DND-41 (cell line): ENCODE measurements around the gene CORT.

Experiments
- ATAC-seq: fragments of 200-7000 bp; cut with Tn5 transposase; 3 replicates; pipeline ENCODE4 v1.9.1; 2021; ENCODE audit warnings: low read depth; ENCODE audit not compliant: insufficient read depth
- DNase-seq: peaks from one replicate; pipeline ENCODE4 v3.0.0-alpha.2; 2020
- H2AFZ ChIP-seq: 2 replicates; pipeline ENCODE4 v1.6.0; 2012; ENCODE audit warnings: low read depth, low read length
- H3K27ac ChIP-seq: 2 replicates; pipeline ENCODE4 v1.5.1; 2012; ENCODE audit warnings: low read length, inconsistent platforms
- H3K27me3 ChIP-seq: fragments of 200-600 bp; sonication (generic); 2 replicates; pipeline ENCODE4 v1.6.0; 2012; ENCODE audit warnings: low read length, mild to moderate bottlenecking, inconsistent platforms; ENCODE audit not compliant: insufficient read depth, poor library complexity
- H3K36me3 ChIP-seq: 2 replicates; pipeline ENCODE4 v1.5.1; 2012; ENCODE audit warnings: low read length, inconsistent platforms; ENCODE audit not compliant: insufficient read depth
- H3K4me1 ChIP-seq: 2 replicates; pipeline ENCODE4 v1.5.1; 2012; ENCODE audit warnings: mild to moderate bottlenecking, low read length; ENCODE audit not compliant: insufficient read depth
- H3K4me2 ChIP-seq: 2 replicates; pipeline ENCODE4 v1.6.0; 2012; ENCODE audit warnings: mild to moderate bottlenecking, moderate library complexity, low read length, inconsistent platforms; ENCODE audit not compliant: insufficient read depth
- H3K4me3 ChIP-seq, 2 experiments: fragments of 200-600 bp in 1 of 2; shearing (Covaris generic) in 1 of 2; 2 replicates each; pipeline ENCODE4 v1.5.1; 2012 to 2016; ENCODE audit warnings: inconsistent platforms in 2 of 2, low read length in 2 of 2, mild to moderate bottlenecking in 2 of 2, low read depth in 1 of 2, moderate library complexity in 1 of 2
- H3K79me2 ChIP-seq: 2 replicates; pipeline ENCODE4 v1.6.0; 2012; ENCODE audit warnings: low read length, inconsistent platforms; ENCODE audit not compliant: insufficient read depth
- H3K9ac ChIP-seq: 2 replicates; pipeline ENCODE4 v1.6.0; 2012; ENCODE audit warnings: low read depth, mild to moderate bottlenecking, inconsistent platforms, low read length, moderate library complexity
- H3K9me3 ChIP-seq: 2 replicates; pipeline ENCODE4 v1.5.1; 2012; ENCODE audit warnings: low read length, moderate library complexity, mild to moderate bottlenecking, inconsistent platforms; ENCODE audit not compliant: insufficient read depth, severe bottlenecking
- H4K20me1 ChIP-seq: 2 replicates; pipeline ENCODE4 v1.6.0; 2012; ENCODE audit warnings: low read length; ENCODE audit not compliant: insufficient read depth
- EZH2 ChIP-seq: IDR thresholded peaks from 3 replicates; pipeline ENCODE4 v1.6.1; 2012; ENCODE audit warnings: borderline replicate concordance, low read depth, mild to moderate bottlenecking, moderate library complexity, low read length, inconsistent platforms; ENCODE audit not compliant: severe bottlenecking
- TF ChIP-seq, protein P1 (sequence below): IDR thresholded peaks from 2 replicates; pipeline ENCODE4 v1.5.1; 2012; ENCODE audit warnings: borderline replicate concordance, low read length, moderate library complexity, mild to moderate bottlenecking; ENCODE audit not compliant: poor library complexity, severe bottlenecking; ENCODE audit errors: extremely low read depth

CORT gene

GRCh38 chr1:10495475-10495817 is 45.6 kb downstream of the CORT start:
- peak overlapping the region; percentile 57 for H3K9ac ChIP-seq
- H3K27ac ChIP-seq = peak overlapping the region; percentile 79
- H3K4me3 ChIP-seq = peak overlapping the region; percentile 16 to 59; a peak in 3 of 4 replicates
- no peaks in the 10 kb centered on the region for H3K9me3 ChIP-seq
- no peak for DNase-seq
- peaks cover 18% of the 10 kb centered on the region for H3K36me3 ChIP-seq
- H2AFZ ChIP-seq = peak overlapping the region; percentile 86
- ATAC-seq = no peak; the same call in 1 of the 3 replicates
- peaks cover 5% of the 10 kb centered on the region; the same call in 1 of the 2 replicates for H4K20me1 ChIP-seq
- peaks cover 27% of the 10 kb centered on the region for H3K4me1 ChIP-seq
- H3K79me2 ChIP-seq = peaks cover 72% of the 10 kb centered on the region
- H3K4me2 ChIP-seq = peak overlapping the region; percentile 91
- TF ChIP-seq, protein P1, sequence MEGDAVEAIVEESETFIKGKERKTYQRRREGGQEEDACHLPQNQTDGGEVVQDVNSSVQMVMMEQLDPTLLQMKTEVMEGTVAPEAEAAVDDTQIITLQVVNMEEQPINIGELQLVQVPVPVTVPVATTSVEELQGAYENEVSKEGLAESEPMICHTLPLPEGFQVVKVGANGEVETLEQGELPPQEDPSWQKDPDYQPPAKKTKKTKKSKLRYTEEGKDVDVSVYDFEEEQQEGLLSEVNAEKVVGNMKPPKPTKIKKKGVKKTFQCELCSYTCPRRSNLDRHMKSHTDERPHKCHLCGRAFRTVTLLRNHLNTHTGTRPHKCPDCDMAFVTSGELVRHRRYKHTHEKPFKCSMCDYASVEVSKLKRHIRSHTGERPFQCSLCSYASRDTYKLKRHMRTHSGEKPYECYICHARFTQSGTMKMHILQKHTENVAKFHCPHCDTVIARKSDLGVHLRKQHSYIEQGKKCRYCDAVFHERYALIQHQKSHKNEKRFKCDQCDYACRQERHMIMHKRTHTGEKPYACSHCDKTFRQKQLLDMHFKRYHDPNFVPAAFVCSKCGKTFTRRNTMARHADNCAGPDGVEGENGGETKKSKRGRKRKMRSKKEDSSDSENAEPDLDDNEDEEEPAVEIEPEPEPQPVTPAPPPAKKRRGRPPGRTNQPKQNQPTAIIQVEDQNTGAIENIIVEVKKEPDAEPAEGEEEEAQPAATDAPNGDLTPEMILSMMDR = no peak
- no peak for TF ChIP-seq EZH2
- no peaks in the 10 kb centered on the region for H3K27me3 ChIP-seq

GRCh38 chr1:10495952-10496351 is 46.1 kb downstream of the CORT start:
- no peak overlapping the region for H3K4me3 ChIP-seq
- no peaks in the 10 kb centered on the region for H3K9me3 ChIP-seq
- peaks cover 70% of the 10 kb centered on the region for H3K79me2 ChIP-seq
- peak overlapping the region; percentile 79 for H3K27ac ChIP-seq
- H3K27me3 ChIP-seq = no peaks in the 10 kb centered on the region
- no peak overlapping the region for H2AFZ ChIP-seq
- TF ChIP-seq, protein P1 = no peak
- no peak for TF ChIP-seq EZH2
- no peak for DNase-seq
- H3K36me3 ChIP-seq = peaks cover 18% of the 10 kb centered on the region
- H3K4me1 ChIP-seq = peaks cover 27% of the 10 kb centered on the region
- peaks cover 5% of the 10 kb centered on the region; the same call in 1 of the 2 replicates for H4K20me1 ChIP-seq
- peak overlapping the region; percentile 57 for H3K9ac ChIP-seq
- H3K4me2 ChIP-seq = peak overlapping the region; percentile 91
- no peak for ATAC-seq

- Histone ChIP-seq H3K9ac (no peak overlapping the region), H3K27me3 (no peaks in the 10 kb centered on the region), H3K79me2 (peaks cover 66% of the 10 kb centered on the region), H3K9me3 (no peaks in the 10 kb centered on the region), H4K20me1 (peaks cover 5% of the 10 kb centered on the region; the same call in 1 of the 2 replicates), H3K4me1 (peaks cover 27% of the 10 kb centered on the region), H3K4me3 (no peak overlapping the region), H3K36me3 (peaks cover 18% of the 10 kb centered on the region), H3K27ac (no peak overlapping the region), H3K4me2 (no peak overlapping the region), H2AFZ (no peak overlapping the region)
- peak; percentile 63 for ATAC-seq
- TF ChIP-seq, protein P1 = no peak
- TF ChIP-seq EZH2 = no peak
- DNase-seq = peak; percentile 63
These were observed 47.3 kb downstream of the CORT start for GRCh38 chr1:10497109-10497508.
